Adipocyte (in vitro differentiated cells): Measurements from ENCODE around the gene APP.
"Not testable (repeated sequence)": the region's sequence is repeated elsewhere in the genome, so short reads cannot be mapped to it uniquely, and the experiment has no call there.

Source experiments
- DNase-seq: peaks from one replicate; pipeline ENCODE4 v3.0.0-alpha.2; 2015; ENCODE audit warnings: low read depth
- H3K27me3 ChIP-seq: replicated peaks from 2 replicates; pipeline ENCODE4 v1.7.0; 2013; ENCODE audit warnings: mild to moderate bottlenecking, low read length, moderate library complexity; ENCODE audit not compliant: control insufficient read depth, insufficient read depth
- H3K36me3 ChIP-seq: 2 replicates; pipeline ENCODE4 v1.7.0; 2013; ENCODE audit warnings: low read length, mild to moderate bottlenecking, moderate library complexity; ENCODE audit not compliant: control insufficient read depth, insufficient read depth, severe bottlenecking
- H3K4me1 ChIP-seq: 2 replicates; pipeline ENCODE4 v1.7.0; 2013; ENCODE audit warnings: mild to moderate bottlenecking, low read length, moderate library complexity; ENCODE audit not compliant: control insufficient read depth, insufficient read depth
- H3K4me3 ChIP-seq: 2 replicates; pipeline ENCODE4 v1.7.0; 2013; ENCODE audit warnings: mild to moderate bottlenecking, low read length, moderate library complexity
- H3K9ac ChIP-seq: 2 replicates; pipeline ENCODE4 v1.7.0; 2013; ENCODE audit warnings: mild to moderate bottlenecking, low read length, moderate library complexity
- H3K9me3 ChIP-seq: 2 replicates; pipeline ENCODE4 v1.7.0; 2013; ENCODE audit warnings: mild to moderate bottlenecking, low read length, moderate library complexity; ENCODE audit not compliant: control insufficient read depth

Gene APP

GRCh38 chr21:25929856-25930520 lies 240.6 kb downstream of the APP start:
- Histone ChIP-seq H3K9me3 (no peaks in the 10 kb centered on the region), H3K4me3 (peak overlapping the region; percentile 1), H3K4me1 (peaks cover 41% of the 10 kb centered on the region), H3K36me3 (no peaks in the 10 kb centered on the region), H3K27me3 (no peaks in the 10 kb centered on the region), H3K9ac (no peak overlapping the region)
- no peak for DNase-seq

GRCh38 chr21:25927195-25927880 lies 243.2 kb downstream of the APP start:
- no peaks in the 10 kb centered on the region for H3K36me3 ChIP-seq
- H3K9me3 ChIP-seq = no peaks in the 10 kb centered on the region
- no peaks in the 10 kb centered on the region for H3K27me3 ChIP-seq
- peaks cover 37% of the 10 kb centered on the region for H3K4me1 ChIP-seq
- no peak overlapping the region for H3K9ac ChIP-seq
- H3K4me3 ChIP-seq = no peak overlapping the region
- DNase-seq = no peak

GRCh38 chr21:25925936-25926335 lies 244.6 kb downstream of the APP start:
- Histone ChIP-seq H3K9ac (no peak overlapping the region), H3K27me3 (no peaks in the 10 kb centered on the region), H3K4me1 (peaks cover 25% of the 10 kb centered on the region), H3K4me3 (no peak overlapping the region), H3K9me3 (no peaks in the 10 kb centered on the region), H3K36me3 (no peaks in the 10 kb centered on the region)
- no peak for DNase-seq

- H3K27me3 ChIP-seq = no peaks in the 10 kb centered on the region
- H3K4me3 ChIP-seq = no peak overlapping the region
- DNase-seq = no peak
- H3K4me1 ChIP-seq = peaks cover 25% of the 10 kb centered on the region
- H3K9me3 ChIP-seq = no peaks in the 10 kb centered on the region
- H3K36me3 ChIP-seq = no peaks in the 10 kb centered on the region
- no peak overlapping the region for H3K9ac ChIP-seq
Observed at GRCh38 chr21:25925064-25925800, 245.3 kb downstream of the APP start.

- not testable (repeated sequence) for H3K9me3 ChIP-seq, H3K9ac ChIP-seq, H3K4me1 ChIP-seq, H3K36me3 ChIP-seq, H3K4me3 ChIP-seq, DNase-seq, H3K27me3 ChIP-seq
Observed at GRCh38 chr21:25918152-25918551, 252.4 kb downstream of the APP start.

- Histone ChIP-seq H3K9me3 (no peaks in the 10 kb centered on the region), H3K36me3 (no peaks in the 10 kb centered on the region), H3K4me3 (no peak overlapping the region), H3K4me1 (peaks cover 3% of the 10 kb centered on the region), H3K9ac (no peak overlapping the region), H3K27me3 (no peaks in the 10 kb centered on the region)
- DNase-seq = no peak
Observed at GRCh38 chr21:25916226-25916625, 254.3 kb downstream of the APP start.

GRCh38 chr21:25913479-25913878 lies 257.1 kb downstream of the APP start:
- no peaks in the 10 kb centered on the region for H3K27me3 ChIP-seq
- DNase-seq = no peak
- no peaks in the 10 kb centered on the region for H3K36me3 ChIP-seq
- no peaks in the 10 kb centered on the region for H3K9me3 ChIP-seq
- H3K4me1 ChIP-seq = peaks cover 3% of the 10 kb centered on the region
- no peak overlapping the region for H3K9ac ChIP-seq
- no peak overlapping the region for H3K4me3 ChIP-seq

- H3K4me3 ChIP-seq = no peak overlapping the region
- peaks cover 14% of the 10 kb centered on the region for H3K4me1 ChIP-seq
- H3K9me3 ChIP-seq = no peaks in the 10 kb centered on the region
- H3K9ac ChIP-seq = no peak overlapping the region
- no peaks in the 10 kb centered on the region for H3K36me3 ChIP-seq
- no peaks in the 10 kb centered on the region for H3K27me3 ChIP-seq
- DNase-seq = no peak
Observed at GRCh38 chr21:25912402-25912746, 258.2 kb downstream of the APP start.

GRCh38 chr21:25911730-25912401 lies 258.7 kb downstream of the APP start:
- H3K9ac ChIP-seq = no peak overlapping the region
- H3K36me3 ChIP-seq = no peaks in the 10 kb centered on the region
- H3K27me3 ChIP-seq = no peaks in the 10 kb centered on the region
- H3K4me1 ChIP-seq = peaks cover 19% of the 10 kb centered on the region
- H3K4me3 ChIP-seq = no peak overlapping the region
- H3K9me3 ChIP-seq = no peaks in the 10 kb centered on the region
- no peak for DNase-seq

GRCh38 chr21:25910809-25911208 lies 259.8 kb downstream of the APP start:
- H3K27me3 ChIP-seq = no peaks in the 10 kb centered on the region
- H3K9me3 ChIP-seq = no peaks in the 10 kb centered on the region
- no peak overlapping the region for H3K4me3 ChIP-seq
- no peak overlapping the region for H3K9ac ChIP-seq
- DNase-seq = no peak
- no peaks in the 10 kb centered on the region for H3K36me3 ChIP-seq
- peaks cover 24% of the 10 kb centered on the region for H3K4me1 ChIP-seq

- H3K36me3 ChIP-seq = no peaks in the 10 kb centered on the region
Observed at GRCh38 chr21:25909341-25909740, 261.2 kb downstream of the APP start.

More at GRCh38 chr21:25909341-25909740, 261.2 kb downstream of the APP start:
- DNase-seq = no peak
- no peaks in the 10 kb centered on the region for H3K27me3 ChIP-seq
- H3K4me3 ChIP-seq = no peak overlapping the region
- peaks cover 24% of the 10 kb centered on the region for H3K4me1 ChIP-seq
- H3K9ac ChIP-seq = no peak overlapping the region
- H3K9me3 ChIP-seq = no peaks in the 10 kb centered on the region
